Fibroblast of the aortic adventitia (primary cell): Measurements from ENCODE around the gene LMX1B. TPM values are rescaled to one million over a fixed set of nuclear protein-coding genes. Genes with fewer than 3 reads are reported as not detected.
"Not testable (repeated sequence)": the region's sequence is repeated elsewhere in the genome, so short reads cannot be mapped to it uniquely, and the experiment has no call there.

Experiments used
- DNase-seq: peaks from one replicate; pipeline ENCODE4 v3.0.0-alpha.2; 2010; ENCODE audit warnings: low read depth
- H3K4me3 ChIP-seq: 2 replicates; pipeline ENCODE4 v1.5.1; 2011; ENCODE audit warnings: low read depth, mild to moderate bottlenecking, control low read depth, low read length, moderate library complexity
- total RNA-seq: library from RNA; depleted of rRNA; stranded (reverse); fragments of >200 nt; gene quantifications from 2 replicates; pipeline ENCODE4 v1.2.3, GENCODE V29; 2012; ENCODE audit warnings: low replicate concordance
- TF ChIP-seq, protein P1 (sequence below): IDR thresholded peaks from 2 replicates; pipeline ENCODE4 v1.5.1; 2011; ENCODE audit warnings: mild to moderate bottlenecking, low read length, control low read depth, inconsistent platforms; ENCODE audit not compliant: insufficient read depth

Gene LMX1B
- total RNA-seq, 1 donor = not detected

DNA sequence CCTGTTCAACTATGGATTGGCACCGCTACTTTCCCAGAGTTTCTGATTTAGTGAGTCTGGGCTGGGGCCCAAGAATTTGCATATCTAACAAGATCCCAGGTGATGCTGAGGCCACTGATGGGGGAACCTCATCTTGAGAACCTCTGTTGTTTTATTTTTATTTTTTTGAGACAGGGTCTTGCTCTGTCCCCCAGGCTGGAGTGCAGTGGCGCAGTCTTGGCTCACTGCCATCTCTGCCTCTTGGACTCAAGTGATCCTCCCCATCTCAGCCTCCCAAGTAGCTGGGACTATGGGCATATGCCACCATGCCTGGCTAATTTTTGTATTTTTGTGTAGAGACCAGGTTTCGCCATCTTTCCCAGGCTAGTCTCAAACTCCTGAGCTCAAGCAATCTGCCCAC, 35.7 kb downstream of the LMX1B start:
- TF ChIP-seq, protein P1, sequence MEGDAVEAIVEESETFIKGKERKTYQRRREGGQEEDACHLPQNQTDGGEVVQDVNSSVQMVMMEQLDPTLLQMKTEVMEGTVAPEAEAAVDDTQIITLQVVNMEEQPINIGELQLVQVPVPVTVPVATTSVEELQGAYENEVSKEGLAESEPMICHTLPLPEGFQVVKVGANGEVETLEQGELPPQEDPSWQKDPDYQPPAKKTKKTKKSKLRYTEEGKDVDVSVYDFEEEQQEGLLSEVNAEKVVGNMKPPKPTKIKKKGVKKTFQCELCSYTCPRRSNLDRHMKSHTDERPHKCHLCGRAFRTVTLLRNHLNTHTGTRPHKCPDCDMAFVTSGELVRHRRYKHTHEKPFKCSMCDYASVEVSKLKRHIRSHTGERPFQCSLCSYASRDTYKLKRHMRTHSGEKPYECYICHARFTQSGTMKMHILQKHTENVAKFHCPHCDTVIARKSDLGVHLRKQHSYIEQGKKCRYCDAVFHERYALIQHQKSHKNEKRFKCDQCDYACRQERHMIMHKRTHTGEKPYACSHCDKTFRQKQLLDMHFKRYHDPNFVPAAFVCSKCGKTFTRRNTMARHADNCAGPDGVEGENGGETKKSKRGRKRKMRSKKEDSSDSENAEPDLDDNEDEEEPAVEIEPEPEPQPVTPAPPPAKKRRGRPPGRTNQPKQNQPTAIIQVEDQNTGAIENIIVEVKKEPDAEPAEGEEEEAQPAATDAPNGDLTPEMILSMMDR = no peak
- DNase-seq = no peak
- no peak overlapping the region for H3K4me3 ChIP-seq

DNA sequence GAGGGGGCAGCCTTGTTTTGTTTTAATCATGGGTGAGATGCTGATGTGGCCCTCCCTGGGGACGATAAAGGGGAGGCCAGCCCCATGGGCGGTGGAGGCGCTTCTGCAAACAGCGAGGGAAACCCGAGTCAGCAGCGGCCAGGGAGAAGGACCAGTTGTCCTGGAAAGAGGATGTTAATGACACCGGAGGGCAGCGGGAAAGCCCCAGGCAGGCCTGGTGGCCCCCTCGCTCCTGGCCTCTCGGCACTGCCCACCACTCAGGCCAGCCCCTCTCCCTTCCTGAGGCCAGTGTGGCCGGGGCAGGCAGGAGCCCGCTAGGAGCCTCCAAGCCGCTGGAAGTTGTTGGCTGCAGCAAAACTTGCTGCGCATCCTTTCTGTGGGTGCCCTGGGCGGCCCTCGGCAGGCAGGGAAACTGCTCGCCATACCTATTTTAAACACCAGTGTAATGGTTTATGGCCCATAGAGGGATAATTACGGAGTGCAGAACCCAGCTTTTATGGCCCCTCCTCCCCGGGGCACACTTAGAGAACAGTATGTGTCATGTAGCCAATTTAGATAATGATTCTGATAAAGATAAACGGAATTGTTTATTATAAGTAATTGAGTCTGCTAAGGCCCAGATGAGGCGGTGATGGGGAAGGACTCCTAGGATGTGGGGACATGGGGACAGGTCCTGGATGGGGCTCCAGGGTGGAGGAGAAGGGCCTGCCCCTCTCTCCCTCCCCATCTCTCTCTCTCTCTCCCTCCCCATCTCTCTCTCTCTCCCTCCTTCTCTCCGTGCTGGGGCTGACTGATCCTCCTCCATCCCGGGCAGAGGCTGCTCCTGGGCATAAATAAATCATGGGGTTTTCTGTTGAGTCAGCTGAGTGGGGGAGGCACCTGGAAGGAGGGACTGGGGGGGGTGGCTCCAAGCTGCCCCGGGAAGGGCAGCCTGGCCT, 36.9 kb downstream of the LMX1B start:
- TF ChIP-seq, protein P1 = no peak
- DNase-seq = no peak
- no peak overlapping the region for H3K4me3 ChIP-seq

DNA sequence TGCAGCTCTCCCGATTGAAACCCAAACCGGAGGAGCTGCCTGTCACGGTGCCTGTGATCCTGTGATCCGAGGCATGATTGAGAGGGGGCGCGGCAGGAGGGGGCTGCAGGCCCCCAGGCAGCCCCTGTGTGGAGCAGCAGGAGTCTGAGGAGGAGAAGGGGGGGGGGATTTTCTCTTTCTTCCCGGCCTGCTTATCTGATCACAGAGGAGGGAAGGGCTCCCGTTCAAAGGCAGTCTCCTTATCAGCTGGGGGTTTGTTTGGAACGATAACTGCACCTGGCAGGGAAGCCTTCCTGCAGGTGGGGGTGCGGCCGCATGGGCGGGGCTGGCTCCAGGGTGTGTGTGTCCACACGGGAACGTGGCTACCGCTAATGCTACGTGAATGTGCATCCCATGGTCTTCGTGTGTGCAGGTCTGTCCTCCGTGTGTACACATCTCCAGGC, 38.4 kb downstream of the LMX1B start:
- DNase-seq = no peak
- TF ChIP-seq, protein P1 = no peak
- no peak overlapping the region for H3K4me3 ChIP-seq

DNA sequence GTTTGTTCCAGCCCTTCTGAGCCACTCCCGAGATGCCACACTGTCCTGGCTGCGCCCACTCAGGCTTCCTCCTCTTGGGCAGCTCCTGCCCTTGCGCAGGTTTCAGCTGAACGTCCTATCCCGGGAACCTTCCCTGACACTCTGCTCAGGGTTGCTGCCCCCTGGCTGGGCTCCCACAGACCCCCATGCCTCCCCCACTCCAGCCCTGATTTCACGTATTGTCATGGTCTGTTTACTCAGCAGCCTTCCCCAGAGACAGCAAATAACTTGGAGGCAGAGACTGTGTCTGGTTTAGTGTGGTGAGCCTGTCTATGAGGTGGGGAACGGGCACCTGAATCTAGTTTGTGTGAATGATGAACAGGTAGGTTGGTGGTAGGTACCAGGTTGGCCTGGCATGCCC, 40.4 kb downstream of the LMX1B start:
- DNase-seq = no peak
- TF ChIP-seq, protein P1 = no peak
- H3K4me3 ChIP-seq = no peak overlapping the region

DNA sequence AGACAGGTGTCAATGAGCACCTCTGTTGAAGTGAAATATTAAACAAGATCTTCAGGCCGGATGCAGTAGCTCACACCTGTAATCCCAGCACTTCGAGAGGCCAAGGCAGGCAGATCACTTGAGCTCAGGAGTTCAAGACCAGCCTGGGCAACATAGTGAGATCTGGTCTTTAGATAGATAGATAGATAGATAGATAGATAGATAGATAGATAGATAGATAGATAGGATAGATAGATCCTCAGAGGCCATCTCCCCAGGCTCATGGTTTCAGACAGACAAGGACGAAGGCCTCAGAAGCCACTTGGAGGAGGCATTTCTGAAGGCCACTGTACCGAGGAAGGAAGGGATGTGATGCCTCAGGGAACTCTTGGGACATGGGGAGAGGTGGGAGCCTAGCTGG, 42.5 kb downstream of the LMX1B start:
- DNase-seq, H3K4me3 ChIP-seq: not testable (repeated sequence)

DNA sequence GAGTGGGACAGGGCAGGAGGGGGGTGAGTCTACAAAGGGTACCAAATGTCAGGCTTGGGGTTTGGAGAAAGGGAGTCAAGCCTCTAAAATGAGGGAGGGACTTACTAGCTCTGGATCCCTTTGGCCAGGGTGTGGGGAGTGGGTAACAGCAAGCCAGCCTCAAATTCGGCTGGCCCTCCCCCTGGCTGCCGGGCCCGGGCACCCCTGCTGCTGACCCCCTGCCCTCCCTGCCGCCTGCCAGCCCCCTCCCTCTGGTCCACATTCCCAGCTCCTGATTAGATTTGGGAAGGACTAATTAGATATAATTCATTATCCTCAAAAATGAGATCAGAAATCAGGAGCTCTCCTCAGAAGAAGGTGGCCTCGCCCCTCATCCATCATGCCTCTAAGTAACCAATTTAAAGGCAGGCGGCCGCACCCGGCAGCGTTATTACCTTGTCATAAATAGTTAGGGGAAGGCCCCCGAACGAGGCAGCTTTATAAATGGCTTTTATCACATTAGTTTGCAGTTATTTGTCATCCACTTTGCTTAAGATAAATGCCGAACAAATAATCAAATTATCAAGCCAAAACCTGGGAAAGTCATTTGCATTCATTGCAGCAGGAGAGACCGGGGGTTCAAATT, 44.6 kb downstream of the LMX1B start:
- no peak for DNase-seq
- TF ChIP-seq, protein P1 = no peak
- H3K4me3 ChIP-seq = no peak overlapping the region

DNA sequence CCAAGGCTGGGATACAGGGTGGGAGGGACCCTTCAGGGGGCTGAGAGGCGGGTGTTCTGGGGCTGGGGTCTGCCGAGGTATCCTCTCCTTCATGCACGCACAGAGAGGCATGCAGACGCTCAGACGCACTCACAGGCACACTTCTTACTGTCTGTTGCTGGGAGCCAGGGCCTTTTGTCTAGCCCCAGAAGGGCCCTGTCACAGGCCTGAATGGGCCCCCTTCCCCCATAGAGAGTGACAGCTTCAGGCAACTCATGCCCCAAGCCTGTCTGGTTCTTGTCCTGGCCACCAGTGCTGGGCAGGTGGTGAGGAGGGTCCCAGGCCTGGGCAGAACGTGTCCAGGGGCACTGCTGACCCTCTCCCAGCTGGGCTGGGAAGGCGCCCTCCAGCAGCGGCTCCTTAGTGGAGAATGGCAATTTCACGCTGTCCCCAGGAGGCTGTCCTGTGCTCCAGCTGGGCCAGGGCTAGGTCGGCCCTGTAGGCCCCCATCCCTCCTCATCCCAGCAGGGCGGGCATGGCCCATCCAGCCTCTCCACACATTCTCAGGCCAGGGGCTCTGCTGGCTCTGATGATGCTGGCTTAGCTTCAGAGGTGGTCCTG, 45.3 kb downstream of the LMX1B start:
- H3K4me3 ChIP-seq = no peak overlapping the region

More for the DNA sequence above, 45.3 kb downstream of the LMX1B start:
- TF ChIP-seq, protein P1 = no peak
- DNase-seq = no peak
